ENCODE data around the gene PASK. TPM values are rescaled to one million over a fixed set of nuclear protein-coding genes. Genes with fewer than 3 reads are reported as not detected.

PASK gene
- total RNA-seq, 1 experiment from 2014 or later = 51.6 TPM

GRCh38 chr2:241071677-241072111, 77.6 kb downstream of the PASK start:
- CTCF ChIA-PET = no interaction called here
- in situ Hi-C loops (cut with HindIII; ENCODE audit: low pct_unique_long_range_greater_than_20kb, low sequenced_read_pairs) = no loop called here
- no peak overlapping the region for H3K27ac ChIP-seq (ENCODE audit: low read length)
- DNase-seq (ENCODE audit: low read depth, low spot score) (no peak), ATAC-seq (no peak)
- H3K9me3 ChIP-seq (ENCODE audit: control insufficient read depth, insufficient read depth, low read depth, low read length) = no peaks in the 10 kb centered on the region
- no peaks in the 10 kb centered on the region for H3K27me3 ChIP-seq (ENCODE audit: control insufficient read depth, insufficient read depth, low read length)
- TF ChIP-seq CTCF (IDR thresholded peaks at IDR 0.05) (no peak), TCF7L2 (IDR thresholded peaks at IDR 0.05; ENCODE audit: low read depth, low read length) (no peak), SIN3A (IDR thresholded peaks at IDR 0.05; ENCODE audit: borderline replicate concordance, insufficient read depth, low read depth, low read length) (no peak), POLR2AphosphoS5 (IDR thresholded peaks at IDR 0.05; ENCODE audit: low read depth, low read length) (no peak)
- TF ChIP-seq, protein P1, sequence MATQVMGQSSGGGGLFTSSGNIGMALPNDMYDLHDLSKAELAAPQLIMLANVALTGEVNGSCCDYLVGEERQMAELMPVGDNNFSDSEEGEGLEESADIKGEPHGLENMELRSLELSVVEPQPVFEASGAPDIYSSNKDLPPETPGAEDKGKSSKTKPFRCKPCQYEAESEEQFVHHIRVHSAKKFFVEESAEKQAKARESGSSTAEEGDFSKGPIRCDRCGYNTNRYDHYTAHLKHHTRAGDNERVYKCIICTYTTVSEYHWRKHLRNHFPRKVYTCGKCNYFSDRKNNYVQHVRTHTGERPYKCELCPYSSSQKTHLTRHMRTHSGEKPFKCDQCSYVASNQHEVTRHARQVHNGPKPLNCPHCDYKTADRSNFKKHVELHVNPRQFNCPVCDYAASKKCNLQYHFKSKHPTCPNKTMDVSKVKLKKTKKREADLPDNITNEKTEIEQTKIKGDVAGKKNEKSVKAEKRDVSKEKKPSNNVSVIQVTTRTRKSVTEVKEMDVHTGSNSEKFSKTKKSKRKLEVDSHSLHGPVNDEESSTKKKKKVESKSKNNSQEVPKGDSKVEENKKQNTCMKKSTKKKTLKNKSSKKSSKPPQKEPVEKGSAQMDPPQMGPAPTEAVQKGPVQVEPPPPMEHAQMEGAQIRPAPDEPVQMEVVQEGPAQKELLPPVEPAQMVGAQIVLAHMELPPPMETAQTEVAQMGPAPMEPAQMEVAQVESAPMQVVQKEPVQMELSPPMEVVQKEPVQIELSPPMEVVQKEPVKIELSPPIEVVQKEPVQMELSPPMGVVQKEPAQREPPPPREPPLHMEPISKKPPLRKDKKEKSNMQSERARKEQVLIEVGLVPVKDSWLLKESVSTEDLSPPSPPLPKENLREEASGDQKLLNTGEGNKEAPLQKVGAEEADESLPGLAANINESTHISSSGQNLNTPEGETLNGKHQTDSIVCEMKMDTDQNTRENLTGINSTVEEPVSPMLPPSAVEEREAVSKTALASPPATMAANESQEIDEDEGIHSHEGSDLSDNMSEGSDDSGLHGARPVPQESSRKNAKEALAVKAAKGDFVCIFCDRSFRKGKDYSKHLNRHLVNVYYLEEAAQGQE (IDR thresholded peaks at IDR 0.05; ENCODE audit: insufficient read depth in 1 of 2, low read depth in 2 of 2, low read length in 1 of 2) = no peak
- H3K4me1 ChIP-seq (ENCODE audit: control insufficient read depth, insufficient read depth, low read length) = no peaks in the 10 kb centered on the region
- intact Hi-C loops (cut with micrococcal nuclease; ENCODE audit: unreplicated experiment) = no loop called here
- H3K4me3 ChIP-seq (ENCODE audit: low read depth in 2 of 2, low read length in 2 of 2) = no peak overlapping the region
- BruUV-seq (replicated peaks) = no TSS peak
- POLR2A ChIA-PET = no interaction called here
- no peaks in the 10 kb centered on the region for H3K36me3 ChIP-seq (ENCODE audit: control insufficient read depth, insufficient read depth, low read length)

DNA sequence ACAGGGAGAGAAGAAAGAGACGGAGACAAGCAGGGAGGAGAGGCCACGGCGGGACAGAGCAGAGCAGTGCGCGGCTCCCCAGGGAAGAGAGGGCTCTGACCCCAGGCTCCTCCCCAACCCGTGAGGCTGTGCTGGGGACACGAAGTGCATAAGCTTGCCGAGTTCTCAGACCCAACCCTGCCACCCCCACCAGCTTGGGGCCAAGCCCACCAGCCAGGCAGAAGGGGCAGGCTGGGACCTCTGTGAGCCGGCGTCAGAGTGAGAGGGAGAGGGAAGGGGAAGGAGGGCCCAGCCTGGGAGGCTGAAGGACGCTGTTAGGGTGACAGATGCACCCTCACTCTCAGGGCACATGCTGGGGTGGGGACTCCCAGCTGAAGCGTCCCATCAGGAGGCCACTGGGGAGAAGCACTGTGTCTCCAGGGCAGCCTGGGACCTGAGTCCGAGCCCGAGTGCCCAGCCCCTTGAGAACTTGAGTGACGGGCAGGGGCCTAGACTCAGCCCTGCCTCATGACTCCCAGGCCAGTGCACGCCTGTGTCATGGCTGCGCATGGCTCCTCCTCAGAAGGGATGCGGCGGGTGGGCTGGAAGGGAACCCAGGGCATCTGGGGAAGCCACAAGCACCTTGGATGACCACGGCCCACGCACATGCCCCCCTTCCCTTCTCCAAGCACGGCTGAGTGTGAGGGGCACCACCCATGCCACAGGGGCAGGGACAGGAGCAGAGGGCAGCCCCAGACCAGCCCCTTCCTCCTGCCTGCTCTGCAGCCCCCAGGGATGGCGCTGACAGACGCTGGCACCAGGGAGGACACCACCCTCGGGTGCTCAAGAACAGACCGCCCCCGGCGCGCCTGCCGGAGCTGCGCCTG, 78.2 kb downstream of the PASK start:
- CTCF ChIA-PET = no interaction called here
- no TSS peak for BruUV-seq (replicated peaks)
- no peak for DNase-seq (ENCODE audit: low read depth, low spot score)
- Histone ChIP-seq H3K4me1 (ENCODE audit: control insufficient read depth, insufficient read depth, low read length) (no peaks in the 10 kb centered on the region), H3K9me3 (ENCODE audit: control insufficient read depth, insufficient read depth, low read depth, low read length) (no peaks in the 10 kb centered on the region), H3K27ac (ENCODE audit: low read length) (no peak overlapping the region), H3K27me3 (ENCODE audit: control insufficient read depth, insufficient read depth, low read length) (no peaks in the 10 kb centered on the region), H3K36me3 (ENCODE audit: control insufficient read depth, insufficient read depth, low read length) (no peaks in the 10 kb centered on the region), H3K4me3 (ENCODE audit: low read depth in 2 of 2, low read length in 2 of 2) (no peak overlapping the region)
- in situ Hi-C loops (cut with HindIII; ENCODE audit: low pct_unique_long_range_greater_than_20kb, low sequenced_read_pairs) = no loop called here
- ATAC-seq = no peak
- no peak for TF ChIP-seq TCF7L2 (IDR thresholded peaks at IDR 0.05; ENCODE audit: low read depth, low read length)
- no peak for TF ChIP-seq SIN3A (IDR thresholded peaks at IDR 0.05; ENCODE audit: borderline replicate concordance, insufficient read depth, low read depth, low read length)
- TF ChIP-seq, protein P1 (IDR thresholded peaks at IDR 0.05; ENCODE audit: insufficient read depth in 1 of 2, low read depth in 2 of 2, low read length in 1 of 2) = no peak
- no peak for TF ChIP-seq POLR2AphosphoS5 (IDR thresholded peaks at IDR 0.05; ENCODE audit: low read depth, low read length)
- TF ChIP-seq CTCF (IDR thresholded peaks at IDR 0.05) = no peak
- POLR2A ChIA-PET = no interaction called here
- intact Hi-C loops (cut with micrococcal nuclease; ENCODE audit: unreplicated experiment) = no loop called here
